Measurements from ENCODE around the gene SLC45A3.

The SLC45A3 gene

GRCh38 chr1:205632669-205633169 is 47.6 kb downstream of the SLC45A3 start:
- DNase-seq = no peak

- DNase-seq = peak; percentile 99
These were observed 48.3 kb downstream of the SLC45A3 start, which contains the start of gene ELK4 for GRCh38 chr1:205631768-205632668. ELK4 (minus strand) TSS chr1:205632011; CDS start chr1:205623882, 8,129 bp downstream.

GRCh38 chr1:205631010-205631767 is 49.1 kb downstream of the SLC45A3 start:
- DNase-seq = peak; percentile 80

- no peak for DNase-seq
These were observed 49.7 kb downstream of the SLC45A3 start for GRCh38 chr1:205630651-205631009.

- no peak for DNase-seq
These were observed 50.1 kb downstream of the SLC45A3 start for GRCh38 chr1:205630241-205630640.

GRCh38 chr1:205629751-205630150 is 50.6 kb downstream of the SLC45A3 start:
- DNase-seq = no peak

GRCh38 chr1:205627956-205628355 is 52.4 kb downstream of the SLC45A3 start:
- no peak for DNase-seq

GRCh38 chr1:205626216-205626615 is 54.1 kb downstream of the SLC45A3 start:
- DNase-seq = no peak

- no peak for DNase-seq
These were observed 56.7 kb downstream of the SLC45A3 start for GRCh38 chr1:205623646-205624045.

GRCh38 chr1:205620269-205620668 is 60.0 kb downstream of the SLC45A3 start:
- no peak for DNase-seq

GRCh38 chr1:205619376-205619775 is 60.9 kb downstream of the SLC45A3 start:
- no peak for DNase-seq

GRCh38 chr1:205616563-205617293 is 63.6 kb downstream of the SLC45A3 start:
- DNase-seq = no peak

- no peak for DNase-seq
These were observed 64.5 kb downstream of the SLC45A3 start for GRCh38 chr1:205615789-205616188.

GRCh38 chr1:205613854-205614412 is 66.4 kb downstream of the SLC45A3 start:
- DNase-seq = no peak

- DNase-seq = no peak
These were observed 67.8 kb downstream of the SLC45A3 start for GRCh38 chr1:205612556-205612955.

GRCh38 chr1:205612104-205612503 is 68.2 kb downstream of the SLC45A3 start:
- DNase-seq = no peak

- no peak for DNase-seq
These were observed 69.3 kb downstream of the SLC45A3 start for GRCh38 chr1:205610901-205611466.

- no peak for DNase-seq
These were observed 70.3 kb downstream of the SLC45A3 start for GRCh38 chr1:205610036-205610435.
